GM19099 (cell line): ENCODE measurements around the gene ARL15.

Experiments used
- POLR2A ChIP-seq: IDR thresholded peaks from 3 replicates; pipeline ENCODE4 v1.6.1; 2011; ENCODE audit warnings: low read depth; ENCODE audit not compliant: insufficient read length; ENCODE audit errors: extremely low read depth

Gene ARL15

GRCh38 chr5:54178207-54178606 is 132.2 kb downstream of the ARL15 start:
- no peak for TF ChIP-seq POLR2A

- TF ChIP-seq POLR2A = no peak
Observed at GRCh38 chr5:54177058-54177457, 133.3 kb downstream of the ARL15 start.

- no peak for TF ChIP-seq POLR2A
Observed at GRCh38 chr5:54176066-54176830, 134.1 kb downstream of the ARL15 start.

- no peak for TF ChIP-seq POLR2A
Observed at GRCh38 chr5:54173251-54173650, 137.1 kb downstream of the ARL15 start.

GRCh38 chr5:54171645-54172384 is 138.6 kb downstream of the ARL15 start:
- TF ChIP-seq POLR2A = no peak

GRCh38 chr5:54165687-54166086 is 144.7 kb downstream of the ARL15 start:
- no peak for TF ChIP-seq POLR2A

- TF ChIP-seq POLR2A = no peak
Observed at GRCh38 chr5:54162184-54162583, 148.2 kb downstream of the ARL15 start.

GRCh38 chr5:54160329-54160728 is 150.0 kb downstream of the ARL15 start:
- TF ChIP-seq POLR2A = no peak

- no peak for TF ChIP-seq POLR2A
Observed at GRCh38 chr5:54159893-54160195, 150.5 kb downstream of the ARL15 start.

GRCh38 chr5:54159153-54159892 is 151.1 kb downstream of the ARL15 start:
- TF ChIP-seq POLR2A = no peak

- no peak for TF ChIP-seq POLR2A
Observed at GRCh38 chr5:54156577-54156976, 153.8 kb downstream of the ARL15 start.

GRCh38 chr5:54150841-54151240 is 159.5 kb downstream of the ARL15 start:
- no peak for TF ChIP-seq POLR2A

GRCh38 chr5:54148858-54149257 is 161.5 kb downstream of the ARL15 start:
- no peak for TF ChIP-seq POLR2A

GRCh38 chr5:54148067-54148845 is 162.1 kb downstream of the ARL15 start:
- no peak for TF ChIP-seq POLR2A

GRCh38 chr5:54146916-54147315 is 163.5 kb downstream of the ARL15 start:
- no peak for TF ChIP-seq POLR2A
